Body of pancreas (tissue), 2 donors: ENCODE measurements around the gene POU5F2. TPM values are rescaled to one million over a fixed set of nuclear protein-coding genes. Genes with fewer than 3 reads are reported as not detected.

ENCODE experiments used
- total RNA-seq, 2 donors: library from RNA; depleted of rRNA; stranded (reverse); fragments of >200 nt; gene quantifications; one replicate each; pipeline ENCODE4 v1.1.0, GENCODE V29; 2016

POU5F2 gene
- total RNA-seq, 2 donors from 2014 or later: 5.2 to 5.3 TPM

Other genes starting within 250 kb of the POU5F2 start
- gene NR2F1-AS1, start 160.4 kb downstream of the POU5F2 start, total RNA-seq: 1 to 10 TPM; 4.9 to 5.3 TPM
- 10 to 100 TPM; 16.9 to 33.0 TPM for gene NR2F1, start 158.4 kb downstream of the POU5F2 start, total RNA-seq